ENCODE measurements around the gene HRK. TPM values are rescaled to one million over a fixed set of nuclear protein-coding genes. Genes with fewer than 3 reads are reported as not detected.
A peak's percentile ranks its signal among the peaks of the same experiment; 100 is the strongest.

The HRK gene
- total RNA-seq, 1 donor from 2014 or later: 0.47 TPM

DNA sequence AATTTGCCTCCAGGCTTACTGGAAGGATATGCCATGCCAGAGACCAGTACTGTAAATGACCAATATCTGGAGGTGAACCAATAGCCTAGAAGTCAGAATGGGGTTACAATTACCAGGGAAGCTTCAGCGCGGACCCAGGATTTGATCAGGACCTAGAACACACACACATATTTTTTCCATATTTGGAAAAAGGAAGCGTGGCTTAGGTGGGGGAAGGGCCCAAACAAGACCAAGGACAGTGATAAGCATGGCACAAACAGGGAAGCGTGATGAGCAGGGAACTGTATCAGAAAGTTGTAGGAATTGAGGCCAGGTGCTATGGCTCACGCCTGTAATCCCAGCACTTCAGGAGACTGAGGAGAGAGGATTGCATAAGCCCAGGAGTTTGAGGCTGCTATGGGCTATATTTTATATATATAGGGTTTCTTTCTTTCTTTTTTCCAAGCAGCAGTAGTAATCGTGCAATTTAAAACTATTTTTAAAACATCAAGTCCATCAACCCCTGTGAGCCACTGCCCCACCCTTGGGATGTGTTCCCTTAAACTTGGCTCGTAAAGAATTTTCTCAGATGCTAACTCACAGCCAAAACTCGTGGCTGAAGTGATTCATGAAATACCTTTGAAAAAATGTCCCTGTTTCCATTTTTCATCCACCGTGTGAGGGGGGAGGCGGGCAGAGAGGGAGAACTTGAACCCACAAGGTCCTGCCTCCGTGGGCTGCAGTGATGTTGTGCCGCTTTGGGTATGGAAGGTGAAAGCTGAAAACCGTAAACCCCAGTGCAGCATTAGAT is 16.7 kb downstream of the HRK start:
- no peak for DNase-seq

DNA sequence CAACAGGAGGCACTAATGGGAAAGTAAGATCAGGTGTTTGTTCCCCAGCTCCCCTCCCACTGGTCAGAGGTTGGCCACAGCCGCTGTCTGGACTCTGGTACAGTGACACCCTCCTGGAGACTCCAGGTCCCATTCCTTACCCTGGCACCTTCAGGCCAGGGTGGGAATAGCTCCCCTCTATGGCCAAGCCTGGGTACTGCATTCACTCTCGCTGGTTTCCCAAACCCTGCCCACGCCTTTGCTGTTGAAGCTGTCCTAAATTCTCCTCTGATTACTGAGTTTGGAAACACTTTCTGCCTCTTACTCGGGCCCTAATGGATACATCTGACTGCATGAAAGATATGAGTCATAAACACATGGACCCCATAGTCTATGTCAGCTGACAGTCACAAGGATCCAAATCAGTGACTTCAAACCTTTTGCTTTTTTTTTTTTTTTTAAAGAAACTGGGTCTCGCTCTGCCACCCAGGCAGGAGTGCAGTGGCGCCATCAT is 17.9 kb downstream of the HRK start:
- no peak for DNase-seq

DNA sequence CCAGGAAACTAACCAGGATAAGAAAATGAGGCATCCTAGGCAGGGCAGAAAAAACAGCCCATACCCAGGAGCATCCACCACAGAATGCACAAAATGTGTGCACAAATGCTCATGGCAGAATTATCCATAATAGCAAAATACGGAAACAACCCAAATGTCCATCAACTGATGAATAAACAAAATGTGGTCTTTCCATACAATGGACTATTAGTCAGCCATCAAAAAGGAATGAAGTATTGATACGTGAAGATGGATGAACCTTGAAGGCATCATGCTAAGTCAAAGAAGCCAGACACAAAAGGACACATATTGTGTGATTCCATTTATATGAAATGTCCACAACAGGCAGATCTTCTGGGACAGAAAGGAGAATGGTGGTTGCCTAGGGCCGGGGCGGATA is 19.1 kb downstream of the HRK start:
- DNase-seq: no peak

DNA sequence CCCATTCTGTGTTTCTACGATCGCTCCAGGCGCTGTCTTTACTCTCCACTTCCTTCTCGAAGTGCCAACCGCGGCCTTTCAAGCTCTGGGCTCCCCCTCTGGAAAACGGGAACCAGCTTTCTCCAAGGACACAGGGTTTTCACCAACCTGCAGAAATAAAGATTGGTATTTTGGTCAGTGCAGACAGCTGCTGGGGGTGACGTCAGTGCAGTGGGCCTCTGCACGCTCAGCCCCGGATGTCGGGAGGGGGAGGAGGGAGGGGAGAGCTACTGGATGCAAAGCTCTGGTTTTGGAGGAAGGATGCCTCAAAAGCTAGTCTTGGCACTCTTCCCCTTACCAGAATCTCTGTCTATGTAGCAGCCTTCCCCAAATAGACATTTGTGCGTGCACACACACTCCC is 19.9 kb downstream of the HRK start:
- DNase-seq: peak; percentile 78

DNA sequence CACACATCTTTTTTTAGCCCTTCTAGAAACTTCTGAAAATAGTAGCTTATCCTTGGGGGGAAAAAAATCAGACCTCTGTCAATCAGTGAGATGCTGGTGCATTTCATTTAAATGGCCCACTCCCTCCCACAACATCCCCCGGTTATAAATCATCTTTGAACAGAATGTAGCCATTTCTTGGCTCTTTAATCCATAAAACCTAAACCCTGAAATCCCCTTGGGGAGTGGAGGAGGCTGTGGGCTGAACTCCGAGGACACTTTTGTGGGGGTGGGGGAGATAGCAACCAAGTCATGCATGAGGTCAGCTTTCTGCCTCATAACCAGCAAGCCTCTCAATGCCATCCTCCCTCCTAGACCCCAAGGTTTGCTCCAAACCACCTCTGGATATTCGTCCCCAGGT is 21.0 kb downstream of the HRK start:
- no peak for DNase-seq

DNA sequence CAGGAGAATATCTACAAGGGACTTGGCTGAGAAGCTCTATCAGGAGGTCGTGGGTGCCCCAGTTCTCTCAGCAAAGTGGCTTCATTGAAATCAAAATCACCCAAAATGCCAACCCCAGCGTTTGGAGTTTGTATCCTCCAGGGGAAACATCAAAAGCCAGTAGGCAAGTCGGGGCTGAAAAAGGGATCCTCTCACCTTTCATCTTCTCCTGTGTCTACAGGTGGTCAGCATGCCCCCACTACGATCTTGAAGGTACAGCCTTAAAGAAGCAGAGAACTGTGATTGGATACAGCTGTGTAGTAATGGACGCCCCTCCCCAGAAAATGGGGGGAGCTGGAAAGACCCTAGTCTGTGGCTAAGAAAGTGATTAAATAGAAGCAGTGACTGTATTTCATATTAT is 22.2 kb downstream of the HRK start:
- DNase-seq: no peak

DNA sequence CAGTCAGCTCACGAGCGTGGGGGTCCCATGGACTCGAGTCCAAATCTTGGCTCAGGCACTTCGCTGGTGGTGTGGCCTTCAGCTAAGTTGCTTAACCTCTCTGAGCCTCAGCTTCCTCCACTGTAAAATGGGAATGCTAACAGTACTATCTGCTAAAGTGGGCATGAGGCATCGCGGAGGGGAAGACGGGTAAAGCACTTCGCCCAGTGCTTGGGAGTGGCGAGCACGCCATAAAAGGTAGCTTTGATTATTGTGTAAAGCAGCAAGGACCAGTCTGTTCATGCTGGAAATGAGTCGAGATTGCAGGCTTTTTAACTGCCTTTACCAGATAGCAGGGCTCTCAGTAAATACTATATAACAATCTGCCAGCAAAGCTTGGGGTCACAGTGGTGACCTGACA is 24.5 kb downstream of the HRK start:
- no peak for DNase-seq

DNA sequence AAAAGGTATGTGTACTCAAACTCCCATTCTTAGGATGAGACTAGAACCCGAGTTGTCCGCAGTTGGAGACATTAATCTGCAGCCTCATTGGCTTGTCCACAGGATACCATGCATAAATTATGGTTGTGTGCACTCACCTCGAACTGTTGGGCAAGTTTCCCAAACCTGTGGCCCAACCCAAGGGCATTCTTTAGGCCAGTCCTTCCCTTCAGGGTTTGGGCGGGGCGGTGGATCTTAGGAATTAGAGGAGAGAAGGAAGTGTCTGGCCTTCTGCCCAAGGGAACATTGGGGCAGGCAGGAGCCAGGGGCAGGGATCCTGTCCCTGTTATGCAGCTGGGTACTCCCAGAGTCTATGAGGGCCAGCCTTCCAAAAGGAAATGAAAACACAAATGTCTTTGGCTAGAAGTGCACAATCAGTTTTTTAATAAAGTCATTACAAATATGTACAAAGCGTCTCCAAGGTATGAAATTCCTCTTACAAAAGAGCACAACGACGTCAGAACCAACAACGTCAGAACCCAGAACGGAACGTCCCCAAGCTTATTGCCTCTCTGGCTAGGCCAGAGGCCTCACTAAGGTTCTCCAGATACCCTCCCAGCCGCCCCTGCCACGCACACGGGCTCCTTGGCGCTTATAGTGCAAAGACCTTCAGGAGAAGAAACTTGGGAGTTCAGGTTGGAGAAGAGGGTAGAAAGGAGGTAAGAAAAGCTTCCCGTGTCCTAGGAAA is 25.3 kb downstream of the HRK start:
- no peak for DNase-seq

DNA sequence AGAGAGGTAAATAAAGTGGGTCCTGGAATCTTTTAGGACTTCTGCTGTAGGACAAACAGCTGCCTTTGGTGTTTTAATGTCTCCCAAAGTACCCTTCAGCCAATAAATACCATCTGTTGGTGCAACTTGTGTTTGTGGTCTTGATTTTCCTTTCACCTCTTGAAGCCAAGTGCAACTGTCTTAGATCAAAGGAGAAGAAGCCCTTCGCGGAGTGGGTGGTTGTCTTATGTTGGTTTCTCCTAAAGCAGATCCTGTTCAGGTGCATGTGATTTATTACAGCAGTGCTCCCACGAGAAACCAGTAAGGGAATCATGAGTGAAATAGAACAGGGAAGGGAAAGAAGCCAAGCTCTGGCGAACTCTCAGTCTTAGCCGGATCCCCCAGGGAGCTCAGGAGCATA is 27.7 kb downstream of the HRK start:
- no peak for DNase-seq

DNA sequence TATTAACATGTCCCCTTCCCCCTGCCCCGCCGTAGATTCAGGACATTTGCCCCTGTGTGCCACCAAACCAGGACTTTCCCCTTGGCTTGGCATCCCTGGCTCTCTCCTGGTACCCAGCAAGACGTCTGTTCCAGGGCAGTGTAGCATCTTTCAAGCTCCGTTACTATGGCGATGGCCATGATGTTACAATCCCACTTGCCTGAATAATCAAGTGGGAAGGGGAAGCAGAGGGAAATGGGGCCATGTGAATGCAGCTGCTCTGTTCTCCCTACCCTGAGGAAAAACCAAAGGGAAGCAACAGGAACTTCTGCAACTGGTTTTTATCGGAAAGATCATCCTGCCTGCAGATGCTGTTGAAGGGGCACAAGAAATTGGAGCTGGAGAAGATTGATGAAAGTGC is 28.9 kb downstream of the HRK start:
- no peak for DNase-seq

DNA sequence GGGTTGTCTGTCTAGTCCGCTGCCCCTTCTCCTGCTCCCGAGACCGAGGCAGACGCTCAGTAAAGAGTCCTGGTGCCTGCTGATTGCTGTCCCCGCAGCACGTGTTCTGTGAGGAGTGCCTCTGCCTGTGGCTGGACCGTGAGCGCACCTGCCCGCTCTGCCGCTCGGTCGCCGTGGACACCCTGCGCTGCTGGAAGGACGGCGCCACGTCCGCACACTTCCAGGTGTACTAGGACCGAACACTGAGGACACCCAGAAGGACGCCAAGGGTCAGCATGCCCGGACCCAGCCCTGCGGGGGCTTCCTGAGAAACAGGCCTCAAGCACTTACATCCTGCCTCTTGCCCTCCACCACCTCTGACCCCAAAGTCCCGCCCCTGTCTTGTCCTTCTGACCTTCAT is 32.0 kb downstream of the HRK start:
- no peak for DNase-seq

DNA sequence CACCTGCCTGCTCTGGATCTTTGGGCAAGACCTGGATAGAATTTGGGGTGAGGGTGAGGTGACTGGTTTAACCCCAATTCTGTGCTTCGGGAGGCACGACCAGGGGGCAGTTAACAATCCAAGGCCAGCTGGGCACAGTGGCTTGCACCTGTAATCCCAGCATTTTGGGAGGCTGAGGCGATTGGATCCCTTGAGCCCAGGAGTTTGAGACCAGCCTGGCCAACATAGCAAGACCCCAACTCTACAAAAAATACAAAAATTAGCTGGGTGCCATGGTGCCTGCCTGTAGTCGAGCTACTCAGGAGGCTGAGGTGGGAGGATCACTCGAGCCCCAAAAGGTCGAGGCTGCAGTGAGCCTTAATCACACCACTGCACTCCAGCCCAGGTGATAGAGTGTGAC is 38.2 kb downstream of the HRK start:
- DNase-seq: no peak

DNA sequence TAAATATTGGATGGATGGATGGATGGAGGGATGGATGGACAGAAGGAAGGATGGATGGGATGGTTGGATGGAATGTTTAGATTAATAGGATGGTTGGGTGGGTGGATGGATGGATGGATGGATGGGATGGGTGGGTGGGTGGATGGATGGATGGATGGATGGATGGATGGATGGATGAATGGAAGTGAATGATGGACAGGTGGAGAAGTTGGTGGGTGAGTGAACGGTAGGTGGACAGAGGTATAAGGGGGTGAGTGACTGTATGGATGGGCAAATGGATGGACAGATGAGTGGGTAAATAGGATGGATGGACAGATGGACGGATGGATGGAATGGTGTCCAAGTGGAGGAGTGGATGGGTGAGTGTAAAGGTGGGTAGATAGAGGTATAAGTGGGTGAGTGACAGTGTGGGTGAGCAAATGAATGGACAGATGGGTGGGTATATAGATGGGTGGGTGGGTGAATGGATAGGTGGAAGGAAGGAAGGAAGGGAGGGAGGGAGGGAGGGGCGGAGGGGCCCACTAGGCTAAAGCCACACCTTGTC is 41.9 kb downstream of the HRK start:
- no peak for DNase-seq

DNA sequence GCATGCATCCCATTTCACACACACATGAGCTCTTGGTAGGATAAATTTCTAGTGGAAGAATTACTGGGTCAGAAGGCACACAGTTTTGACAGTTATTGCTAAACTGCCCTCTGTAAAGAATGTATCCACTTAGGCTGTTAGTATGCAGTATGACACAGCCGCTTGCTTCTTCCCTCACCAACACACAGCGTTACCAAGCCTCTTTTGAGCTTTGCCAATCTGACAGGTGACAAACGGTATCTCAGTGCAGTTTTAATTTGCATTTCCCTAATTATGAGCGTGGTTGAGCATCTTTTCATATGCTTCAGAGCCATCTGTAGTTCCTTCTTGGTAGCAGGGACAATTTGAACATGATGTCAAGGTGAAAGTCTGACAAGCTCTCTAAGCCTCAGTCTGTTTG is 42.9 kb downstream of the HRK start:
- no peak for DNase-seq

DNA sequence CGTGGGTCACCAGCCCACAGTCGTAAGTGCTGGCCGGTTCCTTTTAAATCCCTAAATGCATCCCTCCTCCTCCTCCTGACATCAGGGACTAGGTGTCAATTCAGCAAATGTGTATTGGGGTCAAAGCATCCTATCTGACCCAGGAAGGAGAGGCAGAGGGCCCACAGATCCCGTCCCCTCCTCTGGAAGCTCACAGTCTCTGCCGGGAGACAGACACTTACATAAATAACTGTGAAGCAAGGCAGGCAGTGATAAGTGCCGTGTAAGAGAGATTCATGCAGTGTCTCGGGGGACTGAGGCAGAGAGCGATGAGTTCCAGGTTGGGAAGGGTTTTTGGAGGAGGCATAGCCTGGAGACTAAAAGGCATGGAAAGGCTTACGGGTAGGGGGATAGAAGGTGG is 44.1 kb downstream of the HRK start:
- DNase-seq: no peak

DNA sequence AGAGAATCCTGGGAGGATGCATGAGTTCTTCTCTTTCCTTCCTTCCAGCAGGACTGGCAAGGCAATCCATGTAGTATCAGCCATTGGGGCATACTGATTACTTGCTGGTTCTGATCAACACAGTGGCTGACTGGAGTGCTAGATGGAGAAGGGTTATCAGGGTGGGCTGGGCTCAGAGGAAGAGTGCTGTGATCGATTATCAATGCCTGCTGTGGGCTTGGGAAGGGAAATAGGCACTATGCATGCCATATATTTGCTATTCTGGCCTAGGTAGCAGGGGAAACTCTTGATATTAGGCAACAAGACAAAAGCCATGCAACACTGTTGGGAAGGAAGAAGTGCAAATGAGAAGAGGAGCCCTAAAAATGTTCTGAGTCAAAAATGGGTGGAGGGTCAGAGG is 45.8 kb downstream of the HRK start:
- no peak for DNase-seq

DNA sequence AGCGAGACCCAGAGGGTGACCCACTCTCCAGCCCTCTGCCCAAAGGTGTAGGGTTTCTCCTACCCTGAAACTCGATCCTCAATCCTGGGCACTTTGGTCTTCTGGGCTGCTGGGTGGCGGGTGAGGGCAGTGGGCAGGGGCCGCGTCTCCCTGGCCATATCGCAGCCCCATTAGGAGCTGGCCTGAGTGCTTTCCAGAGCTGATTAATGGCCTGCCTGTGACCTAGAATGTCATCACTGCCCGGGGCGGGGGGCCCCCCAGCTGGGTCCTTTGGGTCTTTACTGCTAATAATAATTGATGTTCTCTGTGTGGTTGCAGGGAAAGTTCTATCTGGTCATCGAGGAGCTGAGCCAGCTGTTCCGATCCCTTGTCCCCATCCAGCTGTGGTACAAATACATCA is 47.8 kb downstream of the HRK start:
- DNase-seq: no peak

DNA sequence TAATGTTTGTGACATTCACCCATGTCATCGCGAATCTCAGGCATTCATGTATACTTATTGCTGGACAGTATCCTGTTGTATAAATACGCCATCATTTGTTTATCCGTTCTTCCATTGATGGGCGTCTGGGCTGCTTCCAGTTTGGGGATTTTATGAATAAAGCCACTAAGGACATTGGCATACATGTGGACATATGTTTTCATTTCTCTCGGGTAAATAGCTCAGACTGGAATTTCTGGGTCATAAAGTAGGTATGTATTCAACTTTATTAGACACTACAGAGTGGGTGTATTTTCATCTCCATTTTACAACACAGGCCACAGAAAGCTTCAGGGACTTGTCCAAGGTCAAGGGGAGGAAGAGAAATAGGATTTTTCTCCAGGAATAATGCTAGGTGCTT is 48.9 kb downstream of the HRK start:
- DNase-seq: no peak

DNA sequence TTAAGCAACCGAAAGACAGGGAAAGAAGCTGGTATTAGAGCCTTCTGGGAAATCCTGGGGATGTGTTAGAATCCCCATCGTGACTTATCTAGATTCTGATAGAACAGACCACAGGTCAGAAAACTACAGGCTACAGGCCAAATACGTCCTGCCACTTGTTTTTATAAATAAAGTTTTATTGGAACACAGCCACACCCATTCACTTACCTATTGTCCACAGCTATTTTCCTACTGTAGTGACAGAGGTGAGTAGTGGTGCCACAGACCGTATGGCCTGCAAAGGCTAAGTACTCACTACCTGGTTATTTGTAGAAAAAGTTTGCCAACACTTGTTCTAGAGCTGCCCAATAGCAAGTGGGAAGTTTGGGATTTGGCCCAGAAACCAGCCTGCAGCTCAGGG is 53.8 kb downstream of the HRK start:
- DNase-seq: no peak

DNA sequence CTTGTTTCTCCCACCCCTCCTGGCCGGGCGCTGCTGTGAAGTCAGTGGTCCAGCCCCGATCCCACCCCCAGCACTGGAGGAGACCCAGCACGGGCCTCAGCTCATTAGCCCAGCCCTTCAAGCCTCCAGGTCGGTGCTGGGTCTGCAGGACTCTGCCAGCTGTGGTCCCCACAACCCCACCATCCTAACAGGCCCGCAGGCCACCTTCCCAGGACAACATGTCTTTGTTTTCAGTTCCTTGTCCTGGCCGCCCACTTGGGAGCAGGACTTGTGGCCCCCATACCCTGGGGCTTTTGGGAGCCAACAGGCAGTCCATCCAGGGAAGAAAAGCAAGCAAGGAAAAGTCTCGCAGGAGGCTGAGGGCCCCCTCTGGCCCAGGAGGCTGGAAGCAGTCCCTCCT is 60.0 kb downstream of the HRK start:
- no peak for DNase-seq

DNA sequence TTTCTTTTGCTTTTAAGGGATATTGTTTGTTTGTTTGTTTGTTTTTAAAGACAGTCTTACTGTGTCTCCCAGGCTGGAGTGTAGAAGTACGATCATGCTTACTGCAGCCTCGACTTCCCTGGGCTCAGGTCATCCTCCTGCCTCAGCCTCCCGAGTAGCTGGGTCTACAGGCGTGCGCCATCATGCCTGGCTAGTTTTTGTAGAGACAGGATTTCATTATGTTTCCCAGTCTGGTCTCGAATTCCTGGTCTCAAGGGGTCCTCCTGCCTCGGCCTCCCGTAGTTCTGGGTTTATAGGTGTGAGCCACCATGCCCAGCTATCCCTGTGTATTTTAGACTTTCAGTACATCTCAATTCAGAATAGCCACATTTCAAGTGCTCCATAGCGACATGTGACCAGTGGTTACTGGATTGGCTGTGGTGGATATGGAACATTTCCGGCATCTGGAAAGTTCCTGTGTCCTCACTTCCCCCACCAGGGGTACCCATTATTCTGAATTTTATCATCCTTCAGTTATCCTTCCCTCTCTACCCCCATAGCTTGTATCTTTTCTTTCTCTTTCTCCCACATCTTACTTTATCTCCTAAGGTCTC is 61.1 kb downstream of the HRK start:
- no peak for DNase-seq

DNA sequence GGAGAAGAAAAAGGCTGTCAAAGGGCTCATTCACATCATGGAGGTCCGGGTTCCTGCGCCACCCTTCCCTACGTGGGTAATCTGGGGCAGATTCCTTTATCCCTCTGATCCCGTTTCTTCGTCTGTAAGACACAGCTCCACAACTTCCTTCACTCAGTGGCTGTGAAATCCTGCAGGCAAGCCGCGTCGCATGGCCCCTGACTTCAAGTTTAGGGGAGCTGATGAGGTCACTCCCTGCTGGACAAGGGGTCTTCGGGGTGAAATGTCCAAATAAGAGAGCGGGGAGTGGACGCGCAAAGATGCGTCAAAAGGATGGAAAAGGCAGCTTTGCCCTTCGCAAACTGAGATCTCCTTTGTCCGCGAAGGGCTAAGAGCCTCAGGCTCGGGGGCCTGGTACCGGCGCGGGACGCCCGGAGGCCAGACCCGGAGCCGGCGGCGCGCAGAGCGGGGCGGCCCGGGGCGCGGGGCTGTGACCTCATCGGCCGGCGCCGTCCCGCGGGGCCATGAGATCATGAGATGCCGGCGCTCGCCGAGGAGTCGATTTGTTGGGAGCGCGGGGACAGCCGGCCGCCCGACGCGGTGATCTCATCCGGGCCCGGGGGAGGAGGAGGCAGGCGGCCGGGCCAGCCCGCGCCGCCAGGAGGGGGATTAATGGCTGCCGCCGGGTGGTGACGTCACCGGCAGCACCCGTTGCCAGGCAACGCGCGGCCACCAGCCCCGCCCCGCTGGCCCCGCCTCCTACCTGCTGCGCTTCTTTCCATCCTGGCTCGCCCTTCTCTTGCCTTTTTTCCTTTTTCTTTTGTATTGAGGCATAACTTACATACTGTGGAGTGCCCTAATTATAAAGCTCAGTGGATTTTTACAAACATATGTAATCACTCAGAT is 62.1 kb downstream of the HRK start:
- peak; percentile 89 for DNase-seq

Measured in occipital lobe (tissue), 2 donors.